Stimulated activated CD4-positive, alpha-beta T cell treated with anti-CD3 and anti-CD28 coated beads, TNF-alpha, amount 100 ng/mL, for 48 hours (primary cell): ENCODE data around the gene SWI5.

Source experiments
- DNase-seq, 3 donors: peaks; one replicate each; pipeline ENCODE4 v3.0.0-alpha.2; 2020; ENCODE audit warnings: low read depth in 3 of 3

Gene SWI5

DNA sequence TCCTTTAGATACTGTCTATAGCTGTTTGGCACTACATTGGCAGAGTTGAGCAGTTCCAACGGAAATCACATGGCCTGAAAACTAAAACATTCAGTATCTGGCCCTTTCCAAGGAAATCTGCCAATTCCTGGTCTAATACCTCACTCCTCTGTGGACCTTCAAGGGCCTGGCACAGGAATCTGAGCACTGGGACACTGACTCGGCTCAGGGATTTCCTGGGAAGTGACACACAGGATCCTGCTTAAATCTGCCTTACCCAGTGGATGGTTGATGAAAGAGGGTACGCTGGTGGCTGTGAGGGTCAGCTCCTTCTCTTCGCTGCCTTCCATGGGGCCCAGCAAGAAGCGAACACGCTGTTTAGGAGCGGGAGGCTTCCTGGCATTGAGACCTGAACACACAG is 45.3 kb downstream of the SWI5 start:
- no peak for DNase-seq

DNA sequence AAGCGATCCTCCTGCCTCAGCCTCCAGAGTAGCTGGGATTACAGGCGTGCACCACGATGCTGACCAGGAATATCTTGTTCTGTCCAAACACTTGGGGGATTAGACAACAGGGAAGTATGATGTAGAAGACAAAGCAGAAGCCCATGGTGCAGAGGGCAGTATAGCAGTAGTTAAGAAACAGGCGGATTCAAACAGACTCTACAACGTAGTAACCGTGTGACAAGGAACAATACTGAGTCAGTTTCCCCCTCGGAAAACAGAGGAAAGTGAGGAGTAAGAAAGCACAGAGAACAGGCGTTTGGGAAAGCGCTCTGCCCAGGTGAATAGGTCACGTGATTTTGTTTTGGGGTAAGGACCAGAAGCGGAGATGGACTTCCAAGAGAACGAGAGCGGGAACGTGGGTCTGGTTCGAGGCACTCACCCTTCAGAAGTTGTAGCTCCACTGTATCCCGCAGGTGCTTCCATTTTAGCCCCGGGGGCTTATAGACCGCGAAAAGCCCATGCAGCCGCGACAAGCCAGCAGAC is 45.9 kb downstream of the SWI5 start:
- DNase-seq, result no peak

DNA sequence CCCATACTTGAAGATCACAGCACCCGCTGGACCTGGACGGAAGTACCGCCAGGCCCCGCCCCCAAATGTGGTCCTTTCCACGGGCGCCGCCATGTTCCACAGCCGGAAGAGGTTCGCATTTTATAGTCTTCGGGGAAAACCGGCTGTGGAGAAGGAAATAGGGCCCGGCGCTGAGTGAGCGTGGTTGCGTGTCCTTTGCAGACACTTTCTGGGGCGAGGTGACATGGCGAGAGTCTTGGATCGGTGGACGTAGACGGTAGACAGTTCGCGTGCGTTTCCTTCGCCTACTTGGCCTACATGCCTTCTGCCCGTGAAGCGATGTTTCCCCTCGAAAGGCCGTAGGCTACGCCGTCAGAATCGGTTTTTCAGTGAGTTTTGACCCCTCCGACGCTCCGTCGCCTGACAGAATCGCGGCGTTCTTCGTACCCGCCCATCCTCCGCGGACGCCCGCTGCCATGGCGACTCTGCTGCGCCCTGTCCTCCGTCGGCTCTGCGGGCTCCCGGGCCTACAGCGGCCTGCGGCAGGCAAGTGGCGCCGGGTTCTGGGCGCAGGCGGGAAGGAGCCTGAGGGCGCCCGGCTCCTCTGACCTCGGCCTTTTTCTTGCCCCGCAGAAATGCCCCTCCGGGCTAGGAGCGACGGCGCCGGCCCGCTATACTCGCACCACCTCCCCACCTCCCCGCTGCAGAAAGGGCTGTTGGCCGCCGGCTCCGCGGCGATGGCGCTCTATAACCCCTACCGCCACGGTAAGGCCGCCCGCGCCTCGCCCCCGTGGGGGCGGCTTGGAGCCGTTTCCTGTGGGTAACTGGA is 46.5 kb downstream of the SWI5 start, which contains the start of the genes COQ4 and TRUB2:
Gene COQ4 (plus strand): TSS at position 436 of the 808 bp plus-strand sequence. CDS start 20 bp downstream, at position 456.
Gene TRUB2 (minus strand): TSS at position 44 of the 808 bp plus-strand sequence. CDS start 39 bp downstream, at position 5.
- peak; percentile 85 to 94 (median 87) for DNase-seq

DNA sequence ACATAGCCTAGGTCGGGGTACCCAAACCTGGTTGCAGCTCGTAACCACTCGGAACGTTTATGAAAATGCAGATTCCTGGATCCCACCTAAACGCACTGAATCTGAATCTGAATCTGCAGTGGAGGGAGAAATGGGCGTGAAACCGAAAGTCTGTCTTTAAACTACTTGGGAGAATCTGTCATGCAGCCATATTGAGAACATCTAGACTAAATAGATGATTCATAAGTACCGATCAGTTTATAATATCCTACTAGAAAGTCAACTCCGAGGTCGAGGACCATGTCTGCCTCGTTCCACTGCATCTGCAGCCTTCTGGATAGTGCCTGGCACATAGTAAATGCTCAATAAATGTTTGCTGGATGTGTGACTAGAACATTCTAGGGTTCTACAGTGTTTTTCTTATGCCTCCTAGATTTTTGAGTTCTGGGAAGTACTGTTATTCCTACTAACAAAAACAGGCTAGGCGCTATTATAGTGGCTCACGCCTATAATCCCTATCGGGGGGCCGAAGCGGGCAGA is 47.2 kb downstream of the SWI5 start:
- no peak for DNase-seq

DNA sequence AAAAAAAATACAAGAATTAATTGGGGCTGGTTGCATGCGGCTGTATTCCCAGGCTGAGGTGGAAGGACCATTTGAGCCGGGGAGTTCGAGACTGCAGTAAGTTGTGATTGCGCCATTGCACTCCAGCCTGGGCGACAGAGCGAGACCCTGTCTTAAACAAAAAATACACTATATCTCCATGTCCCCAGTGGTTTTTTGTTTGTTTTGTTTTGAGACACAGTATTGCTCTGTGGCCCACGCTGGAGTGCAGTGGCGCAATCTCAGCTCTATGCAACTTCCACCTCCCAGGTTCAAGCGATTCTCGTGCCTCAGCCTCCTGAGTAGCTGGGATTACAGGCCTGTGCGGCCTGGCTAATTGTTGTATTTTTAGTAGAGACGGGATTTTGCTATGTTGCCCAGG is 47.7 kb downstream of the SWI5 start:
- no peak for DNase-seq

DNA sequence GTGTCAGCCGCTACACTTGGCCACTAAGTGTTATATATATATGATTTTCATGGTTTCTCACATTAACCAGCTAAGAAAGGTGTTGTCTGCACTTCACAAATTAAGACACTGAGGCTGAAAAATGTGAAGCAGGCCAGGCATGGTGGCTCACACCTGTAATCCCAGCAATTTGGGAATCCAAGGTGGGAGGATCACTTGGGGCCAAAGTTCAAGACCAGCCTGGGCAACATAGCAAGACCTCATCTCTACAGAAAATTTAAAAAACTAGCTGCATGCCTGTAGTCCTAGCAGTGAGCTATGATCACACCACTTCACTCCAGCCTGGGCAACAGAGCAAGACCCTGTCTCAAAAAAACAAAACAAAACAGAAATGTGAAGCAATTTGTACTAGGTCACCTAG is 48.3 kb downstream of the SWI5 start:
- no peak for DNase-seq

DNA sequence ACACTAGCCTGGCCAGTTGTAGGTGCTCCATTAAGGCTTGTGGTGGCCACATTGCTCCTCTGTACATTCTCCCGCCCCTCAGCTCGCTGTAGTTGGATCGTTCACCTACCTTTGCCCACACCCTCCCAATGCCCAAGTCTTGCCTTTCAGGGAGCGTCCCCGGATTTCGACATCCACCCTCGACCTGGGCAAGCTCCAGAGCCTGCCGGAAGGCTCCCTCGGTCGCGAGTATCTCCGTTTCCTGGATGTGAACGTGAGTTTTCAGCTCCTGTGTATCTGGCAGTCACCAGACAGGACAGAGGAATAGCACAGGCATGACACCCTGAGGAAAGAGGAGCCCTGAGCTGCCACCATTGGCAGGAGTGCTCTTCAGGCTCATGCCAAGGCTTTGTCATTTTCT is 49.6 kb downstream of the SWI5 start:
- DNase-seq, result no peak

DNA sequence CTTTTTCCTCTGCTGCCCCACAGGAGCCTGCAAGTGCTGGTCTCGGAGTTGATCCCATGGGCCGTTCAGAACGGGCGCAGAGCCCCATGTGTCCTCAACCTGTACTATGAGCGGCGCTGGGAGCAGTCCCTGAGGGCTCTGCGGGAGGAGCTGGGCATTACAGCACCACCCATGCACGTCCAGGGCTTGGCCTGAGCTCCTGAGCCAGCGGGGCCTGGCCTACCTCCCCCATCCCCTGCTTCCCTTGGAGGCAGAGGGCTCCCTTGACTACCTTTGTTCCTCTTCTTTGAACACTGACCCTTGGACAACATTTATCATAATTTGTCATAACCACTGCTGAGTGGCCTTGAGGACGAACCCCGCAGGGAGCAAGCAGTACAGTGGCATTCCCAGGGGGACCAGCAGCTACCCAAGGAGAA is 57.4 kb downstream of the SWI5 start:
- no peak for DNase-seq

DNA sequence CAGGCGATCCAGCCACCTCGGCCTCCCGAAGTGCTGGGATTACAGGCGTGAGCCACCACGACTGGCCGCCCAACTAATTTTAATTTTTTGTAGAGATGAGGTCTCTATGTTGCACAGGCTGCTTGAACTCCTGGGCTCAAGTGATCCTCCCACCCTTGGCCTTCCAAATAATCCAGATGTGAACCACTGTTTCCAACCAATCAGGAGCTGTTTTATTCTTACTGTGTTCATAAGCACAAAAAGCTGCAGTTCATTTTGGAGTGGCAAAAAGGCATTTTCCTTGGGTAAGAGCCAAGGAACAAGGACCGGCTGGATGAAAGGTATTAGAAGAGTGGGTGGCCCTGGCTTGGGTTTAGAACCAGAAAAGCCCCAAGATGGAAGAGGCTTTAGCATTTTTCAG is 59.1 kb downstream of the SWI5 start:
- DNase-seq, result no peak

DNA sequence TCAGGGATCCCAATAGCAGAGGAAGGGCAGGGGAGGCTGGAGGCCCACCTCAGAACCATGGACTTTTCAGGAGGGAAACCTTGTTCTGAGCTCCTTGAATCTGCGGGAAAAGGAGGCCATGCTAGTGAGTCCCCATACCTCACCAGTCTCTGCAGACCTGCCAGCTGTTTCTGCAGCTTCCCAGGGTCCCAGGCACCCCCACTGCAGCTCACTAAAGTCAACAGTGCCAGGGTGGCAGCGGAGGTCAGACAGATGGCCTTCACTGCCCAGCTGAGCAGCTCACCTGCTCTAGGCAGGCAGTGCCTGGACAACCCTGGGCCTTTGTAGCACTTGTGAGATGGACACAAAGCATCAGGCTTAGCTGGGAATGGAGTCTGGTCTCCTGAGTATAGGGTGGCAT is 59.8 kb downstream of the SWI5 start:
- no peak for DNase-seq

DNA sequence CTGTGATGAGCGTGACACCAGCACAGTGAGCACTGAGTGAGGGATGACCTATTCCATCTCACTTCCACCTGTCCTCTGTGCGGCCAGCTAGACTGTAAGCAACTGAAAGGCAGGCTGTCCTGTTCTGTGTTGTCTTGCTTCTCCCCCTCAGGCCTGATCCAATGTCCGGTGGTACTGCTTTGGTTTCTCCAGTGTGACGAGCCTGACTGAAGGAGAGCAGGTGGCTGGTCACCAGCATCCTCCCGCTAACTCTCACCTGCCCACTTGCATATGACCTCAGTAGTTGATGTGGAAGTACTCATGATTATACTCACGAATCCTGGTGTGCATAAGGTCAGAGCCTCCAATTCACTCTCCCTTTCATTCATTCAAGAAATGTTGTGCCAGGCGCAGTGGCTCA is 61.9 kb downstream of the SWI5 start:
- DNase-seq, result no peak
